HTERT RPE-1 (cell line): ENCODE data around the gene ZFYVE9.
"Not testable (repeated sequence)": the region's sequence is repeated elsewhere in the genome, so short reads cannot be mapped to it uniquely, and the experiment has no call there.

Source experiments
- in situ Hi-C: fragments of 300-500 bp; cut with MboI; formaldehyde crosslinking; loops from 4 replicates; pipeline ENCODE4 v1.14.3; 2020; ENCODE audit warnings: low sequenced_read_pairs

The ZFYVE9 gene, protein sequence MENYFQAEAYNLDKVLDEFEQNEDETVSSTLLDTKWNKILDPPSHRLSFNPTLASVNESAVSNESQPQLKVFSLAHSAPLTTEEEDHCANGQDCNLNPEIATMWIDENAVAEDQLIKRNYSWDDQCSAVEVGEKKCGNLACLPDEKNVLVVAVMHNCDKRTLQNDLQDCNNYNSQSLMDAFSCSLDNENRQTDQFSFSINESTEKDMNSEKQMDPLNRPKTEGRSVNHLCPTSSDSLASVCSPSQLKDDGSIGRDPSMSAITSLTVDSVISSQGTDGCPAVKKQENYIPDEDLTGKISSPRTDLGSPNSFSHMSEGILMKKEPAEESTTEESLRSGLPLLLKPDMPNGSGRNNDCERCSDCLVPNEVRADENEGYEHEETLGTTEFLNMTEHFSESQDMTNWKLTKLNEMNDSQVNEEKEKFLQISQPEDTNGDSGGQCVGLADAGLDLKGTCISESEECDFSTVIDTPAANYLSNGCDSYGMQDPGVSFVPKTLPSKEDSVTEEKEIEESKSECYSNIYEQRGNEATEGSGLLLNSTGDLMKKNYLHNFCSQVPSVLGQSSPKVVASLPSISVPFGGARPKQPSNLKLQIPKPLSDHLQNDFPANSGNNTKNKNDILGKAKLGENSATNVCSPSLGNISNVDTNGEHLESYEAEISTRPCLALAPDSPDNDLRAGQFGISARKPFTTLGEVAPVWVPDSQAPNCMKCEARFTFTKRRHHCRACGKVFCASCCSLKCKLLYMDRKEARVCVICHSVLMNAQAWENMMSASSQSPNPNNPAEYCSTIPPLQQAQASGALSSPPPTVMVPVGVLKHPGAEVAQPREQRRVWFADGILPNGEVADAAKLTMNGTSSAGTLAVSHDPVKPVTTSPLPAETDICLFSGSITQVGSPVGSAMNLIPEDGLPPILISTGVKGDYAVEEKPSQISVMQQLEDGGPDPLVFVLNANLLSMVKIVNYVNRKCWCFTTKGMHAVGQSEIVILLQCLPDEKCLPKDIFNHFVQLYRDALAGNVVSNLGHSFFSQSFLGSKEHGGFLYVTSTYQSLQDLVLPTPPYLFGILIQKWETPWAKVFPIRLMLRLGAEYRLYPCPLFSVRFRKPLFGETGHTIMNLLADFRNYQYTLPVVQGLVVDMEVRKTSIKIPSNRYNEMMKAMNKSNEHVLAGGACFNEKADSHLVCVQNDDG (N-terminal part only)

DNA sequence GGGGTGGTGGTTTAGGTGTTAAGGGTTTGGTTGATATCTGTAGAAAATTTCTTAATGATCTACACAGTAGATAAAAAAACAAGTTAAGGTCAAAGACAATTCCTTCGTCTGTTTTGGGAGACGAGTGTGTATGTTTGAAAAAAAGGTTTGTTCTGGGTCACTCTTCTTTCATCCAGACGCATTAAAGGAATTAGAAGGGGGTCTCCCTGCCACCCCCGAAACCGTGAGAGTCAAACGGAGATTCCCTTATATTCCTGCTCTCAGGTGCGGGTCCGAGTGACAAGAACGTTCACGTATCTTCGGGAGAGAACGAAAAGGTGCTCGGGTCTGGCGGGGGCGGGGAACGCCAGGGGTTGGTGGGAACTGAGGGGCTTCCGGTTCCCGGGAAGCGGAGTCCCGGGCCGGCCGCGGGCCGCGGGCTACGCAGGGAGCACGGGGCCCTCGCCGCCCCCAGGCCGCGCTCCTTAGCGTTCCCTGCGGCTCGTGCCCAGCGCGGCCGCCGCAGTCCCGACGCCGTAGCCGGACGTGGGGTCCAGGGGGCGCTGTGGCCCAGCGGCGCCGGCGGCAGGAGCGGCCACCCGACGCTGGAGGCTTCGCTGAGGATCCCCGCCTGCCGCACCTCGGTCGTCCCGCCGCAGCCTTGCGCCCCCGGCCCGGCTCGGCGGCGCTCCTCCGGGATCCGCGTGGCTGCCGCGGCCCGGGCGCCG, at the start of gene ZFYVE9:
ZFYVE9 (plus strand) TSS at position 577 of the 707 bp plus-strand sequence. CDS start 91,118 bp downstream, outside the sequence.
- in situ Hi-C loops, result no loop called here

DNA sequence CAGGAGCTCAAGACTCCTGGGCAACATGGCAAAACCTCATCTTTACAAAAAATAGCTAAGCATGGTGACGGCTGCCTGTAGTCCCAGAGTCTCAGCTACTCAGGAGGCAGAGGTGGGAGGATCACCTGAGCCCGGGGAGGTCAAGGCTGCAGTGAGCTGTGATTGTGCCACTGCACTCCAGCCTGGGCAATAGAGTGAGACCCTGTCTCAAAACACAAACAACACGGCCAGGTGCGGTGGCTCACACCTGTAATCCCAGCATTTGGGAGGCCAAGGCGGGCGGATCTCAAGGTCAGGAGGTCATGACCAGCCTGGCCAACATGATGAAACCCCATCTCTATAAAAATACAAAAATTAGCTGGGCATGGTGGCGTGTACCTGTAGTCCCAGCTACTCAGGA, 47.6 kb upstream of the ZFYVE9 start:
- in situ Hi-C loops, result not testable (repeated sequence)

DNA sequence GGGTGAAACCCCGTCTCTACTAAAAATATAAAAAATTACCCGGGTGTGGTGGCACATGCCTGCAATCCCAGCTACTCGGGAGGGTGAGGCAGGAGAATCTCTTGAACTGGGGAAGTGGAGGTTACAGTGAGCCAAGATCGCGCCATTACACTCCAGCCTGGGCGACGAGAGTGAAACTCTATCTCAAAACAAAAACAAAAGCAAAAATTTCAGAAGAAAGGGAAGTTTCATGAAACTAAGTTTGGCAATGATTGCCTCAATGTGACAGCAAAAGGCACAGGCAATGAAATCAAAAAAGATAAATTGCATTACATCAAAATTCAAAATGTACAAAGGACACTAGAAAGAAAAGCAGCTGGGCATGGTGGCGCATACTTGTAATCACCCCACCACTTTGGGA, 45.7 kb upstream of the ZFYVE9 start:
- in situ Hi-C loops, result no loop called here

DNA sequence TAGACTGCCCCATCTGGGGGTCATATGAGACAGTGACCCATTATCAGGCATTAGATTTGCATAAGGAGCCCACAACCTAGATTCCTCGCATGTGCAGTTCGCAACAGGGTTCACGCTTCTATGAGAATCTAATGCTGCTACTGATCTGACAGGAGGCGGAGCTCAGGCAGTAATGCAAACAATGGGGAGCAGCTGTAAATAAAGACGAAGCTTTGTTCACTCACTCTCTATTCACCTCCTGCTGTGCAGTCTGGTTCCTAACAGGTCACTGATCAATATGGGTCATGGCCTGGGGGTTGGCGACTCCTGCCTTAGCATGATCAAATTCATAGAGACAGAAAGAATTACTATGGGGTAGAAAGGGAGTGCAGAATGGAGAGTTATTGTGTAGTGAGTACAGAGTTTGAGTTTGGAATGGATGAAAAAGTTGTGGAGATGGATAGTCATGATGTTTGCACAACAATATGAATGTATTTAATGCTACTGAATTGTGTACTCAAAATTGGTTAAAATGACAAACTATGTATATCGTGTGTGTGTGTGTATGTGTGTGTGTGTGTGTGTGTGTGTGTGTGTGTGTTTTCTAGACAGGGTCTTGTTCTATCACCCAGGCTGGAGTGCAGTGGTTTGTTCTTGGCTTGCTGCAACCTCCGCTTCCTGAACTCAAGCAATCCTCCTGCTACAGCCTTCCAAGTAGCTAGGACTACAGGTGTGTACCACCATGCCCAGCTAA, 43.6 kb upstream of the ZFYVE9 start:
- in situ Hi-C loops, result no loop called here

DNA sequence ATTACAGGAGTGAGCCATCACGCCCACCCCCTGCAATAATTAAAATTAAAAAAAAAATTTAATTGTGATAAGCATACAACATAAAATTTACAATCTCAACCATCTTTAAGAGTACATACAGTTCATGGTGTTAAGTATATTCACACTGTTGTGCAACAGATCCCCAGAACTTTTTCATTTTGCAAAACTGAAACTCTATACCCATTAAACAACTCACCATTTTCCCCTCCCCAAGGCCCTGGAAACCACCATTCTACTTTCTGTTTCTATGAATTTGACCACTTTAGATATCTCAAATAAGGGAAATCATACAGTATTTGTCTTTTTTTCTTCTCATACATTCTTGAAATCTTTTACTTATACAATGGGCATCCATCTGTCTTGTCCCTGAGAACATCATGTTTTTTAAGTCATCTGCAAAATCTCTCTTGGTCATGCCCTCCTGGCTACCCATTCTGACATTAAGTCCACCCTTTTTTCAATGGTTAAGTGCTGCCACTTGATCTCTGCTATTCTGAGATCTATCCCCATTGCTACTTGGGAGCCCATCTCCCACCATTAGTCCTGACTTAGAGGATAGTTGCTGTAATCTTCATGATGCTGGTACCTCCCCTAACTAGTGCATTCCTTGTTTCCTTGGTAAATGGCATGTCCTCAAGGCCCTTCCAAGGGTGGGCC, 39.4 kb upstream of the ZFYVE9 start:
- in situ Hi-C loops, result no loop called here

DNA sequence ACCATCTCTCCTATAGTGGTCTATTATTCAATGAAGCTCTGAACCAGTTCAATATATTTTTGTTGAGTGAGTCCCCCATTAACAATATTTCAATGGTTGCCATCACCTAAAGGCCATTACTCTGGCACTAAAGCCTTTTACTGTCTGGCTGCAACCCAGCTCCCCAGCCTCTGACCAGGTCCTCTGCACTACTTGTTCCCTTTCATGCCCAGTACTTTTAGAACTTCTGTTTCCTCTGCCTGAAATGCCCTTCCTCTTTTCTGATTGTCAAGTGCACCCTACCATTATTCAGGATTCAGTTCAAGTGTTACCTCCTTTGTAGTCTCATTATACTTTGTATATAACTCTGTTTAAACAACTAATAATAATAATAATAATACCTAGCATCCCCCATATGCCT, 30.4 kb upstream of the ZFYVE9 start:
- in situ Hi-C loops, result no loop called here

DNA sequence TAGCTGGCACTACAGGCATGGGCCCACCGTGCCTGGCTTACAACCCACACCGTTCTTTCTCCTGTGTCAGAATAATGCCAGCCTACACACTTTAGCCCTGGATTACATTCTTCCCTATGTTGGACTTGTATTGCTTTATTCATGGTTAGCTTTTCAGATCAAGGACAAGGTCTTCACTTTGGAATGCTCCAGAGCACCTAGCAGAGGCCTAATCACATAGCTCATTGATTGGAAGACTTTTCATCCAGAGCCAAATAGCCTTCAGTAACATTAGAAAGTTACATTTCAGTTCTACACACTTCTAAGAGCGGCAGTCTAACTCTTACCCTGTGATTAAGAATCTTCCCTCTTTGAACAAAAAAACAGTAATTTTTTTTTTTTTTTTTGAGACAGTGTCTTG, 29.4 kb upstream of the ZFYVE9 start:
- in situ Hi-C loops, result no loop called here

DNA sequence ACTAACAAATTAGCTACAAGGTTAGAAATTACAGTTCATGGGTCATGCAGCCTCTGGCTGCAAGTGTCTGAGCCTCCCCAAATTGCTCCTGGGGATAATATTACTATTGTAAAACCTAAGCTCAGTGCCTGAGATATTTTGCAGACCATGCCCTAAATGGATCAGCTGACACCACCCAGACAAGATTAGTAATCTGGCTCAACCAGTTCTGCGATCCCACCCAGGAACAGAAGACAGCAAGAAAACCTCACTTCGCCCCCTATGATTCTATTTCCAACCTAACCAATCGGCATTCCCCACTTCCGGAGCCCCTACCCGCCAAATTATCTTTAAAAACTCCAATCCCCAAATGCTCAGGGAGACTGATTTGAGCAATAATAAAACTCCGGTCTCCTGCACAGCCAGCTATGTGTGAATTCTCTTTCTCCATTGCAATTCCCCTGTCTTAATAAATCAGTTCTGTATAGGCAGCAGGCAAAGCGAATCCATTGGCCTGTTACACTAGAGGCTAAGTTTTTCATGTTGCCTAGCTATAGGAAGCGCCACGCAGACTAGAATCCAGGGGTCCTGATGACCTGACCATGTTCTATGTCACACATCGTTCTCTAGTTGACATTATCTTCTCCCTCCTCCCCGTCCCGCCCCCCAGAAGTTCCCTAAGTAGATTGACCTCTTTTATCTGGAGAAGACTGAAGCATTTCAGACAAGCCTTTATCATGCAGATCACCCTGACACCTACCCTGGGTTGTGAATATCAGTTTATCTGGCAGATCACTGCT, 22.4 kb upstream of the ZFYVE9 start:
- in situ Hi-C loops, result no loop called here

DNA sequence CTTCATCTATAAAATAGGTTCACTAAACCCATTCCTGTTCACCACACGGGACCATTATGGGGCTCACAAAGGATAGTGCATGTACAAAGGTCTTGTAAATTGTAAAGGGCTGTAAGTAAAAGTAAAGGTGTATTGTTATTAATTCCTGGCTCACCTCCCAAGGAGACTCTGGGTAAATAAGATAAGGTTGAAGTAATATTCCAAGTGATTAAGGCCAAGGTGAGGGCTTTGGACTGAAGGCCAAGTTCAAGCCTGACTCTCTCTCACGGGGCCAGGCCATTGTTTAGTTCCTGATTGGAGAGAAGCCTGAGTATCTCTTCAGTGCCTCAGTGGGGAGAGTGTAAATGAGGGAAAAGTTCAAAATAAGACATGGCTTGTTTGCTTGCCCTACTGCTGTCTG, 19.5 kb upstream of the ZFYVE9 start:
- in situ Hi-C loops, result no loop called here

DNA sequence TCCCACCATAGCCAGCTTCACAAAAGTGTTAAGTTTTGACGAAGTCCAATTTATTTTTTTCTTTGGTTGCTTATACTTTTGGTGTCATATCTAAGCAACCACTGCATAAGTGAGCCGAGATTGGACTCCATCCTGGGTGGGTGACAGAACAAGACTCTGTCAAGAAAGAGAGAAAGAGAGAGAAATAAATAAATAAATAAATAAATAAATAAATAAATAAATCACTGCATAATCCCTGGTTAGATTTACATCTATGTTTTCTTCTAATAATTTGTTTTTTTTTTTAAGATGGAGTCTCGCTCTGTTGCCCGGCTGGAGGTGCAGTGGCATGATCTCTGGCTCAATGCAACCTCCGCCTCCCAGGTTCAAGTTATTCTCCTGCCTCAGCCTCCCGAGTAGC, 18.3 kb upstream of the ZFYVE9 start:
- in situ Hi-C loops, result no loop called here

DNA sequence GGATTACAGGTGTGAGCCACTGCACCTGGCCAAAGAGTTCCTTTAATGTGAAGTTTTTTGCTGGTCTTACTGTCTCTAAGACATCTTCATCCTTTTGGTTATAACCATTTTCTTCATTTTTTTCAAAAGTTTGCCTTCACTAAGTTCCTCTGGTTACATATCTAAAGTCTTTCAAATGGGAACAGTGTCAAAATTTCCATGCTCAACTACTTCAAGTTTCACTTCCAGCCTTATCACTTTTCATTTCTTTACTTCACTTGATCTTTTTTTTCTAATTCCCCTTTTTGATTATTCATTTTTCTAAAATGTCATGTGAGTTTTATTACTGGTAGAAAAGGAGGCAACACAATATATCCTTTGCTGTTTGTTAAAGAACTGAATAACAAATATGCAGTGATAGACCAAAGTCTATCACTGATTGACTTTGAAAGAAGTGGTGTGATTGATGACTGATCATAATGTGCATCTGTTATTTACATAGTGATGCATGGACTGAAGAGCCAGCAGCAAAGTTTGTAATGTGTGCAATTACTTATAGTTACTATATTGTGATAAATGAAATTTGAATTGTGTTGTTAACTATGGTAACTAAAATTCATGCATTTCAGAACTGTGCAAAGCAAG, 16.0 kb upstream of the ZFYVE9 start:
- in situ Hi-C loops, result no loop called here

DNA sequence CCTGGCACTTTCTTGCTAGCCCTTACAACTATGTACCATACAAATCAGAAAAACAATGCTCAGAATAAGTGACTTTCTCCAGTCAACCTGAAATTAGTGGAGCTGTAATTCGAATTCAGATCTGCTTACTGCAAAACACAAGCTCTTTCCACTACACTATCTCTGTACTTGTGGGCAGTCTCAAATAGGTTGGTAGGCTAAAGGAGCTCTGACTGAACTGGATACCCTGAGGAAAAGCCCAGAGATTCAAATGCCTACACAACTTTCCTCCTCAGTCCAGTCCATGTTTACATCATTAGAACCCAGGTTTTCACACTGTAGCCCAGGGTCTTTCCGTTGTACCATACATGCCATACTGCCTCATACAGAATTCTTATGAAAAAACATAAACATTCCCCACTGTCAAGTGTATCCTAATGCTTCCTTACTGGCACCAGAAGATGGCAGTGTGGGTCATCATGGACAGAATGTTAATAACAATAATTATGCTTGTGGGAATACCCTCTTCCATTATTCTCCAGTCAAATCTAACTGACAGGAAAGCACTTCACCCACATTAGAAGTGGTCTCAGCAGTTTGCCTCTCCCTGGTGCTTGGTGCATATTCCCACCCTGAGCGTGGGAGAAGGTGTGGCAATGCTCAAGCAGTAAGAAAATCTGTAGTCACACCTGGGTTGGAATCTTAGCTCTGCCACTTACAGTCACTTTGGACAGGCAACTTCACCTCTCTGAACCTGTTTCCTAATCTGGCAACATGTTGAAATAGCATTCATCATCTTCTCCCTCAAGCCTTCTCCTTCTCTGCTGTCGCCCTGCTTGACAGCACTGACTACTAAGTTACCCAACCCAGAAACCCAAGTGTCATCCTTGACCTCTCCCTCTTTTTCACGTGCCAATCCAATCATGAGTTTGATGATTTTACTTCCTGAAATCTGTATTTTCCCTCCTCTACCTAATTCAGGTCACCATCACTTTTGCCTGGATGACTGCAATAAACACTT, 14.4 kb upstream of the ZFYVE9 start:
- in situ Hi-C loops, result no loop called here

DNA sequence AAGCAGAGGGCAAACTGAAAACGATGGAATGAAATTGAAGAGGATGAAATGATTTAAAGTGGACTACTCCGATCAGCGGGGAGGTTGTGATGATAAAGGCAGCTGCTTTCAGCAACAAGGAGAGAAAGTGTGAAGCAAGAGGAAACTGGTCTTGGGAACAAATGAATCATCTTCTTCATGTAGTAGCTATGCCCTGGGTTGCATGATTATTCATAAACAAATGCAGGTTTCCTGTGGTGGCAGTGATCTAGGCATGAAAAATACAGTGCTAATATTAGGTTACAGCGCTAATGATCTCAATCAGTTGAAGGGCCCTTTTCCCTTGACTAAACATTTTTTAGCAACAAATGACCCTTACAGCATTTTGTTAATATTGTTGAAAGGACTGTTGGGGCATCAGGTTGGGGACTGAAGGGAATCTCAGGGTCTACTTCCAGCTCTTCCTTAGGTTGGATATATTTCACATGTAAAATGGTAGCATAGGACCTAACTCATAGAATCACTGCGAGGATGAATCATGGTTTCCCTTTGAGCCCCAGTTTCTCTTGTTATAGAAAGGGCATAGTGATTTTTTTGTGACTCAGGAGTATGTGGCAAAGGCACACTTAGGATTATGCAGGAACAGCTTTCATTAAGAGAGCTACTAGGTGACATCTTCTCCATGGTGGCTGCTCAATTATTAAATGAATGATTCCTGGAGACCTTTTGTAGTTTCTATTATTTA, 1.9 kb upstream of the ZFYVE9 start:
- in situ Hi-C loops, result no loop called here

DNA sequence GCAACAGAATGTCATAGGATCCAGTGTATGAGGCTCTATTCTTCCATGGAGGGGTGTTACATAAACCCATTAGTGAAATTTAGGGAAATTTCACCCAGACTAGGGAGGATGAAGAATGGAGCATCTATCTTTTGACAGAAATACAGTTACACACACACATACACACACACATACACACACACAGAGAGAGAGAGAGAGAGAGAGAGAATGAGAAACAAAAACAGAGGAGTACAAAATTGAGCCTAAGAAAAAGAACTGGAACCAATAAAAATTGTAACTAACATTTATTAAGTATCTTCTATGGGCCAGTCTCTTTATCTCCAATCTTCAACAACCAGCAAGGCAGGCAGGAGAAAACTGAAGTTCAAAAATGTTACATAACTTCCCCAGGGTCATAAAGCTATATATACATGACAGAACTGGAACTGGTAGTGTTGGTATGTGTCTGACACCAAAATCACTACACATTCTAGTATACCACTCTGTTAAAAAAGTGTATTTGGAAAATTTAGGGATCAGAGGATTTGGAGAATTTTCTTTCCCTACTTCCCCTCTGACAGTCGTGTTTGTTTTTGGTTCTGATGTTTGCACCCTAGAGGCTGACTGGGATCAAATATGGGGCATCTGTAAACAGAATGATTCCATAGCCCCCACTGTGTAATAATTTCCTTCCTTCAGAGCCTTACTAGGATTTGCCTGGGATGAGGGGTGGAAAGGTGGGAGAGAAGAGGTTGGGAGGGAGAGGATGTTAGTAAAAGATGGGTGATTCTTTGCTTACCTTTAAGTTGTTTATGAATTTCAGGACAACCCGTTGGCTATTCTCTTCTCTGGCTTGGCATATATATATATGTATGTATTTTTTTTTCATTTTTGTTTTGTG, 1.0 kb upstream of the ZFYVE9 start:
- in situ Hi-C loops, result no loop called here
